Anterior cingulate cortex (tissue), 58 donors: ENCODE data around the gene GOLIM4.
"Not testable (repeated sequence)": the region's sequence is repeated elsewhere in the genome, so short reads cannot be mapped to it uniquely, and the experiment has no call there.

Experiments used
- DNase-seq, 58 donors: peaks; one replicate each; lab custom pipeline; 2025; lab: John Stamatoyannopoulos, UW

GOLIM4 gene

DNA sequence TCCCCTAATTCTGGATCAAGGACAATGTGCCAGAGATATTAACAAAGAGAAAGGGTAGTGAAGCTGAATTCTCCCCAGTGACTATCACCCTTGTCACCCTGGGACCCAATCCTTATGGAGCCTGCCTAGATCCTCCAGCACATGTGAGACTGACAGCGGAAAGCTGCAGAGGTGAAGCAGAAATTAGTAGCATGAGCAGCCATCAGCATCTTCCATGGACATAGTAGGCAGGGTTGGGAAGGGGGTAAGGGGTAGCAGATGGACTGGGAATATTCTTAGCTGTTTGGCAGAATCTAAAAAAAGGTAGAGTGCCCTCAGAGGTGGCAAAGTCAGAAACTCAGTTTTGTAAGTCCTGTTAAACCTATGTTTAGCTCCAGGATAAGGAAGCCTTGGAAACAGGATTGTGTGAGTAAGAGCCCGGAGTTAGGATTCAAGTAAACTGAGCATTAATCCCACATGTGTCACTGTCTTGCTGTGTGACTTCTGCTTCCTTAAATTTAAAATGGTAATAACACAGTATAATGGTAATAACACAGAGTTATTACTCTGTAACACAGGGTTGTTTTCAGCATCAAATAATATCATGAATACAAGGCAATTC is 14.5 kb downstream of the GOLIM4 start:
- no peak for DNase-seq

DNA sequence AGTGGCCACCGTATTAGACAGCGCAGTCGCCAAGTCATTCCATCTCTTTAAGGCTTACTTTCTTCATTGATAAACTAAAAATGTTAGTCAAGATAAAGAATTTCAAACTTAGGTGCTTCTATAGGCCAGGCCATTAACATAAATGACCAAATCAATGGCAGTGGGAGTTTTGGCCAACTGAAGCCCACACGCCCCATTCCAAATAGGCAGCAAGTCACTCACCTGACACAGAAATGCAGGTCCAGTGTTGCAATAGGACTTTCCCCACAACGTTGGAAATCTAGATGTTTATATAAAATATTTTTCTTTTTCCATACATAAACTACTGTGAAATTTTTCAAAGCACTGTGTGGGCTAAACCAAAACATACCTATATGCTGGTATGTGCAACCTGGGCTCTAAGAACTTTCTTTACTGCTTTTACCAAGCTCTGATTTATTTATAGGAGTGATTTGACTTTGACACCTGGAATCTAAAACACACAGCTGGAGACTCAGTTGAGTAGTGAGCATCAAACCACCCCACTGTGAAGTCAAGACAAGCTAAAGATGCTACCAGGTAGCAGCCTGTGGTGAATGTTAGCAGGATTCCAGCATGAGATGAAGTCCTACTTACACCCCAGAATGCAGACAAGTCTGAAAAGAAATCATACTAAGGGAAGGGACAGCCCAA is 15.1 kb downstream of the GOLIM4 start:
- DNase-seq: no peak

DNA sequence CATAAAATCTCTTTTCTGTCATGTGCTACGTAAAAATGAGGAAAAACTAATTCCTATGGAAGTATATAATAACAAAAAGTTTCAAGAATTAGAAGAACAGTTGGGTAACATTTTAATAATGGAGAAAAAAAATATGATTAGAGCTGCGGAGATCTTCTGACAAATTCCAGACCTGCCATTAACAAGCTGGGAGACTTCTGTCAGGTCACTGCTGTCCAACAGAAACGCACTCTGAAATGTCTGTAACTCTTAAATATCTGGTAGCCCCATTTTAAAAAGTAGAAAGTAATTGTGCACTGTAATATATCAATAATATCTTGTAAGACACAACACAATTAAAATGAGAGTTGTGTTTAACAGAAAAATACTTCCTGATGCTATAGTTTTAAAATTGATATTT is 15.7 kb downstream of the GOLIM4 start:
- DNase-seq: no peak

DNA sequence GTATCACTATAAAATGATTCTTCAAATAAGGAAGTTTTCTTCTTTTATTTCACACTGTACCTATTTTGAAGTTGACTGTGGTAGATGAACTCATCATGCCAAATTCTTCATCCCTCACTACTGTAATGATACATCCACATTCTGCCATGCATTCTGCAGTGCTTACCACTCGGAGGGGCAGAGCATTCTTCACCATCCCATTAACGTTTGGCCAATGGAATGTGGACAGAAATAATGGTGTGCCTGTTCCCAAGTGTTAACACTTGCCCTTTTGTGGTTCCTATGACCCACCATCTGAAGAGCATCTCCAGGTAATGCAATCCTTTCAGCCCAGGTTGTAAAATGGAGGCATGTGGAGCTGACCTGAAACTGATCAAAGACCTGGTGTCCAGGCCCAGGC is 18.6 kb downstream of the GOLIM4 start:
- no peak for DNase-seq

DNA sequence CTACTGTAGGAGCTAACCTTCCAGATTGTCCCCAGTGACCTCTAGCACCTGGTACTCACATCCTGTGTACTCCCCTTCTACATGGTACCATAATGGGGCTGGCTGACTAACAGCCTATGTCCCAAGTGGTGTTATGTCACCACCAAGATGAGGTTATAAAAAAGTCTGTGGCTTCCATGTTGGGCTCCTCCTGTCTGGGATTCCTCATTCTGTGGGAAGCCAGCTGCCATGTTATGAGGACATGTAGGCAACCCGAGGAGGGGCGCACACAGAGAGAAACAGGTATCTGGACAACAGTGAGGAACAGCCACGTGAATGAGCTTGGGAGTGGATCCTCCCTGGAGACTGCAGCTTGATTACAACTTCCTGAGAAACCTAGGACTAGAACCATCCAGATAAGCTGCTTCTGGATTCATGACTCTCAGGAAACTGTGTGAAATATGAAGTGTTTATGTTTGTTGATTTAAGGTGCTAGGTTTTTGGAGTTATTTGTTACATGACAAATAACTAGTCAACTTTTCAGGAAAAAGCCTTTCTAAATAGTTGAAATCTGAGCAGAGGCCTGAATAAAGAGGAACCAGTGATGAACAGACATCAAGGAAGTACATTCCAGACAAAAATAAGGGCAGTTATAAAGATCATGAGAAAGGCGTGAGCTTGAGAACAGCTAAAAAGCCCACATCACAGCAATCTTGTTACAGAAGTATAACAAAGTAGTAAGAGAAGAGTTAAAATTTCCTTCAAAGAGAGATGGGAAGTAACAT is 21.7 kb downstream of the GOLIM4 start:
- no peak for DNase-seq

GRCh38 chr3:168072323-168072650 is 23.4 kb downstream of the GOLIM4 start:
- DNase-seq: no peak

GRCh38 chr3:168071591-168072322 is 24.0 kb downstream of the GOLIM4 start:
- no peak for DNase-seq

- no peak for DNase-seq
Observed at GRCh38 chr3:168070919-168071318, 24.8 kb downstream of the GOLIM4 start.

- DNase-seq: no peak
Observed at GRCh38 chr3:168068346-168068745, 27.4 kb downstream of the GOLIM4 start.

DNA sequence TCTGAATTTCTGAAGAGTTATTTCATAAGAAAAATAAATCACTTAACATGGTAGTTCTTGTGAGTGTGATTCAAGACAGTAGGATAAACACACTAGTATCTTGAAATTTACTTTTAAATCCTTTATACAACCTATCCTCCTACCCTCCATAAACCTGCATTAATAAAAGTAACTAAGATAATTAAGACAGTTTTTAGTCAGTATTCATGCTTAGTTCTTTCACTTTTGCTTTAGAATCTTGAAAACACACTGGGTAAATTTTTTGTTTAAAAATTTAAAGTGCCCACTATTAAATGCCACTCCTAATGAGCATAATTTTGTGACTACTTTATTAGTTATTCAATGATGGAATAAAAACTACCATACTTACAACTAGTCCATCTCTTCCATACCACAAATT is 28.8 kb downstream of the GOLIM4 start:
- no peak for DNase-seq

DNA sequence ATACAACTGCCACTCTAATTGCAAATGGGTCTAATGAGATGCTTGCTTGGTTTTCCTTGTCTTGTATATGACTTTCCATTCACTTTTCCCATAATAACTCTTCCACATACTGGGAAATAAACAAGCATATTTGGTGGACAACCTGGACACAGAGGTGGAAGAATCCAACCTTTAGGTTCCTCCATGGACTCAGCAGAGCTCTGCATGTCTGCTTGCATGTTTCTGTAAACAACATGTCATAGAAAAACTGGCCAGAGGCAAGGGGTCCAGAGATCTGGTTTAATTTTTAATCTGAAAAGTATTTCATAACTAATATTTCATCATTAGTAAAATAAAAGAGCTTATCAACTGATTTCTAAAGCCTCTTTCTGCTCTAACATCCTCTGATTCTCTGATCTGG is 30.2 kb downstream of the GOLIM4 start:
- DNase-seq: no peak

GRCh38 chr3:168063122-168063521 is 32.6 kb downstream of the GOLIM4 start:
- no peak for DNase-seq

- no peak for DNase-seq
Observed at GRCh38 chr3:168062679-168063078, 33.0 kb downstream of the GOLIM4 start.

GRCh38 chr3:168061332-168061996 is 34.3 kb downstream of the GOLIM4 start:
- peak in 1 of 58 donors; percentile 2 for DNase-seq

DNA sequence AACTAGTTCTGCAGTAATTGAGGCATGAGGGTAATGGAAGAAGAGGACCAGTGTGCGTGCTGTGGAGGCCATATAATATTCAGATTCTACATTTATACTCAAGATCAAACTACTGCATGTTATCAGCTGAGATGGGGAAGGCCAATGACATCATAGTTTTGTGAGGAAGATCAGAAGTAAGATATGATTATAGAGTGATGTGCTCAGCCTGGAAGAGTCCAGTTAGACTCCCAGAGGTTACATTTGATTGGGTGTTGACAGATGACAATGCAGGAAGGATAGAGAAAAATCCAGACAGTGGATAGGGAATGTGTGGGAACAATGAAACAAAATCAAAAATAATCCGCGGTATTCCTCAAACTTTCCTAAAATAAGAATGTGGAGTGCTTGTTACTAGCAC is 35.4 kb downstream of the GOLIM4 start:
- no peak for DNase-seq

GRCh38 chr3:168058481-168058880 is 37.2 kb downstream of the GOLIM4 start:
- DNase-seq: no peak

DNA sequence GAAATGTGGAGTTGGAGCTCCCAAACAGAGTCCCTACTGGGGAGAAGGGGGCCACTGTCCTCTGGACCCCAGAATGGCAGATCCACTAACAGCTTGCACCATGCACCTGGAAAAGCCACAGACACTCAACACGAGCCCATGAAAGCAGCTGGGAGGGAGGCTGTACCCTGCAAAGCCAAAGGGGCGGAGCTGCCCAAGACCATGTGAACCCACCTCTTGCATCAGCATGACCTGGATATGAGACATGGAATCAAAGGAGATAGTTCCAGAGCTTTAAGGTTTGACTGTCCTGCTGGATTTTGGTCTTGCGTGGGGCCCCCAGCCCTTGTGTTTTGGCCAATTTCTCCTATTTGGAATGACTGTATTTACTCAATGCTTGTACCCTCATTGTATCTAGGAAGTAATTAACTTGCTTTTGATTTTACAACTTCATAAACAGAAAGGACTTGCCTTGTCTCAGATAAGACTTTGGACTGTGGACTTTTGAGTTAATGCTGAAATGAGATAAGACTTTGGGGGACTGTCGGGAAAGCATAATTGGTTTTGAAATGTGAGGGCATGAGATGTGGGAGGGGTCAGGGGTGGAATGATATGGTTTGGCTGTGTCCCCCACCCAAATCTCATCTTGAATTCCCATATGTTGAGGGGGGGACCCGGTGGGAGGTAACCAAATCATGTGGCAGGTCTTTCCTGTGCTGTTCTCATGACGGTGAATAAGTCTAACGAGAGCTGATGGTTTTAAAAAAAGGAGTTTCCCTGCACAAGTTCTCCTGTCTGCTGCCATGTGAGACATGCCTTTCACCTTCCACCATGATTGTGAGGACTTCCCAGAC is 39.1 kb downstream of the GOLIM4 start:
- DNase-seq: not testable (repeated sequence)

GRCh38 chr3:168054447-168054846 is 41.3 kb downstream of the GOLIM4 start:
- no peak for DNase-seq

DNA sequence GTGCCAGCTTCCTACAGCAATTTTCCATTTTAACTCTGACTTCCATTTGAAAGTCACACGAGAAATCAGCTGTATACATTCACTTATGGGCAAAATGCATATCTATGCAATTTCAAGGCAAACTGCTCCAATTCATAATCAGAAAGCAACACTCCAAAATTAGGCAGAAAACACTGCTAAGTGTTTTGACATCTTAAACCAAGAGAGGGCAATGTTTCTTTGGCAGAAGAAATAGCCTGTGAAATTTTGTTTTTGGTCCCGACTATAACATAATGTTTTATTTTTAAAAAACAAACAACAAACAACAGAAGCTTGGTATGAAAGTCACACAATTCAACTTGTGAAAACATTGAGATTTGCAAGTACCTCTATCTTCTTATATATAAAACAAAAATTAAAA is 42.6 kb downstream of the GOLIM4 start:
- no peak for DNase-seq

GRCh38 chr3:168052515-168052914 is 43.2 kb downstream of the GOLIM4 start:
- DNase-seq: no peak
